T47D (cell line): ENCODE data around the gene MRNIP.

Experiments
- DNase-seq, 2 experiments: peaks; one replicate each; pipeline versions ENCODE4 v3.0.0 to v3.0.0-alpha.2; 2011 to 2012; ENCODE audit warnings: low read depth in 1 of 2, low spot score in 1 of 2
- JUND ChIP-seq: IDR thresholded peaks from 2 replicates; pipeline ENCODE4 v1.6.1; 2012; ENCODE audit warnings: low read depth
- in situ Hi-C: cut with HindIII; loops from 2 replicates; pipeline ENCODE4 v1.10.0; 2016; ENCODE audit warnings: low sequenced_read_pairs, low pct_unique_long_range_greater_than_20kb

Gene MRNIP

DNA sequence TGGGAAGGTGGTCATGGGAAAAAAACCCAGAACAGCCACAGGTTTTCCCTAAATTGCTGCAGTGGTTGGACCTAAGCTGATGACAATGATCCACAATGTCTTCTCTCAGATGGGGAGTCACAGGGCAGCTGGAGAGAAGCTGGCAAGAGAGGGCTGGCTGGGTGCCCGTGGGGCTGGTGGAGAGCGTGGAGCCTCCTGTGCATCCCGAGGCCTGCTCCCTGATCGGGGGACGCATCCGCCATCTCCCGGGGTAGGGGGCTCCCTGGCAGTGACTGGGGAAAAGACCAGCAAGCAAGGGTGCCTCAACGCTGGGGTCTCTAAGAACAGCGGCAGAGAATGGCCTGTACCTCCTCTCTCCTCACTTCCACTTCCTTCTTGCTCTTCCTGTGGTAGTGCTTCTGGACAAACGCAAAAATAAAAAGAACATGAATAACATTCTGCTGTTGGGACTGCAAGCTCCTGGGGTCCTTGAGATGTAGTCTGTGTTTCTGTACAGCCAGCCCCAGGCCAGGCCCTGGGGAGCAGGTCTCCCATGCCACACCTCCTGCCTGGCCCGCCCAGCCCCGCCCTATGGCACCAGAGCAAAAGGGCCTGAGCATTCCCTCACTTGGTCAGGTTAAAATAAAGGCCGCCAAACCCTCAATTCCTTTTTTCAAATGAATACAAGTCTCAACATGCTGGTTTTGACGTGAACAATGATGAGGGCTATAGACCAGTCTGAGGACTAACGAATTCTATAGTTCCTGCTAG is 7.0 kb upstream of the MRNIP start:
- no peak for TF ChIP-seq JUND
- in situ Hi-C loops = no loop called here
- DNase-seq = no peak

DNA sequence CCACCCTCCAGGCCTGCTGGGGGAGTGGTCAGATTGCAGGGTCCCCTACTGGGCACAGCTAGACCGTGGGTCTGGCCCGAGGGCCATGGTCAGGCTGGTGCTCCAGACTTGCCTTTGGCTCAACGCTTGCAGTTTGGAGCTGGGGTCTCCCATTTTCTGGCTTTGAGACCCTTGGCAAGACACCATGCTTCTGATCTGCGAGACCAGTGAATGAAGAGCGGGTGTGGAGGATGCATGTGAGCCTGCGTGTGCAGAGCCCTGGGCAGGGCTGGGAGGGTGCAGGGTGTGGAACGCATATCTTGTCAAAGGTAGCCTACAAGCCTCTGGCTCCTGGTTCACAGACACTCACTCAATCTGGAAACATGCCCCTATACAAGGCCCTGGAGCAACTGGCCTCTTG is 6.1 kb upstream of the MRNIP start:
- in situ Hi-C loops = no loop called here
- TF ChIP-seq JUND = no peak
- no peak for DNase-seq

- no peak for DNase-seq
- in situ Hi-C loops = no loop called here
- TF ChIP-seq JUND = no peak
These were observed 5.0 kb upstream of the MRNIP start for GRCh38 chr5:179863449-179864085.

DNA sequence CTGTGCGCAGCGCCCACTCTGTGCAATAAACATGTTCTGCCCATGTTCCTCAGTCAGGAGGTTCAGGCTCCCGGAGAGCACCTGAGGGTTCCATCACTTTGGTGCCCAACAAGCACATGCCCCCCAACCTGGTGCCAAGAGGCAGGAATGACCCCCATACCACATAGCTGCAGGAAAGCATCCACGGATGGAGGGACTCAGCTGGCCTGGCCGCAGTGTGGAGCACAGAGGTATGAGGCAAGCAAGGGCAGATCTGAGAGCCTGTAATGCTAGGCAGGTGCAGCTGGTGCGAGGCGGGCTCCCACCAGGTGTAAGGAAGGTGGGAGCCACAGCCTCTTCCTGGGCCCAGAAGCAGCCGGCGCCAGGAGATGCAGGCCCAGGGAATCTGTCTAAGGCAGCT is 4.3 kb upstream of the MRNIP start:
- no peak for TF ChIP-seq JUND
- DNase-seq = no peak
- in situ Hi-C loops = no loop called here

GRCh38 chr5:179862296-179862695 is 3.7 kb upstream of the MRNIP start:
- TF ChIP-seq JUND = no peak
- DNase-seq = no peak
- in situ Hi-C loops = no loop called here

DNA sequence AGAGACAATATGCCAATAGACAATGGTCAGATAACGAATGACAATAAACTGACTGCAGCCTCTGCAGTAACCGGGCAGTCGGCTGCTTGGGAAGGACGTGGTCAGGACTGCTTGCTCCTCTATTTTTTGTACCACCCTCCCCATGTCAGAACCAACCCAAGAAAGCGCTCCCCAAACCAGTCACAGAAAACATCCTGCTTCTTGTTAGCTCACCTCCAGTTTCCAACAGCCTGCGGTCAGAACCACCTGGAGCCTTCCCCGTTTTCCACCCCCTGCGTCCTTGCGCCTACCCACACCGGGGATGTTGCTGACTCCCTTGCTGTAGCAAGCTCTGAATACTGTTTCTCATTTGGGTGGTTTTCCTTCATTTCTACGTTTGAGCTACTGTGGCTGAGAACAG is 1.7 kb upstream of the MRNIP start:
- no peak for TF ChIP-seq JUND
- in situ Hi-C loops = no loop called here
- no peak for DNase-seq

GRCh38 chr5:179858241-179858585 is 404 bp downstream of the MRNIP start:
- DNase-seq = peak in 1 of 2 experiments; percentile 64
- in situ Hi-C loops = no loop called here
- no peak for TF ChIP-seq JUND

DNA sequence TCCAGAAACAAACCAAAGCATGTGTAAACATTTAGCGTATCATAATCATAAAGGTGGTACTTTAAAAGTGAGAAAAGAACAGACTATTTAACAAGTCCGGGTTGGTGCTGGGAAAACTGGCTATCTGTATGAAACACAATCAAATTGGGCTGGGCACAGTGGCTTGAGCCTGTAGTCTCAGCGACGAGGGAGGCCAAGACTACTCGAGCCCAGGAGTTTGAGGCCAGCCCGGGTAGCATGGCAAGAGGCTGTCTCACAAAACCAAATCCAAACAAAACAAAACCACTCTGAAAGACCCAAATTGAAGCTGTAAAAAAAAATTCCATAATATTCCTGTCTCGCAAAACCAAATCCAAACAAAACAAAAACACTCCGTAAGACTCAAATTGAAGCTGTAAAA is 4.3 kb downstream of the MRNIP start:
- DNase-seq = no peak
- in situ Hi-C loops = no loop called here
- TF ChIP-seq JUND = no peak

GRCh38 chr5:179852993-179853547 is 5.5 kb downstream of the MRNIP start:
- no peak for TF ChIP-seq JUND
- no peak for DNase-seq
- in situ Hi-C loops = no loop called here

DNA sequence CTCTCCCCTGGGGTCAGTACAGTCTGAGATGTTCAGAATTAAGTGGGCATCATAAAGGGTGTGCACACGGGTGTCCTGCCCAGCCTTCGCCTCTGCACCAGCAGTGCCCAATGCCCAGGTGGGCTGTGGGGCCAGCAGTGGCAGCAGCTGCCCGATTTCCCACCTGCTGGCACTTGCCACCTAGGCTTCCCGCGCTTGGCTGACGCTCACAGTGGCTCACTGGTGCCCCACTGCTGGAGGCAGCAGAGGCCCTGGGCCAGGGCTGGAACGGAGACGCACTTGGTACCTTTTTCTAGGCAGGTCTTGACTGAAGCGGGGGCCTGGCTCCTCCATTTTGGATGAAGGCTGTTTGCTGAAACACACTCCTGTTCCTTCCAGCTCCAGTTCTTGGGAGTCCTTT is 17.0 kb downstream of the MRNIP start:
- in situ Hi-C loops = no loop called here

GRCh38 chr5:179840766-179841165 is 17.9 kb downstream of the MRNIP start:
- DNase-seq = no peak
- in situ Hi-C loops = no loop called here
- no peak for TF ChIP-seq JUND

More for the DNA sequence above, 17.0 kb downstream of the MRNIP start:
- no peak for DNase-seq
- no peak for TF ChIP-seq JUND

GRCh38 chr5:179840321-179840720 is 18.3 kb downstream of the MRNIP start:
- in situ Hi-C loops = no loop called here
- no peak for TF ChIP-seq JUND
- DNase-seq = no peak
